A673 (cell line): ENCODE measurements around the gene TCF3. TPM values are rescaled to one million over a fixed set of nuclear protein-coding genes. Genes with fewer than 3 reads are reported as not detected.

ENCODE experiments used
- BruUV-seq: library from RNA; stranded (reverse); fragments of 400-500 nt; replicated peaks from 2 replicates; lab custom pipeline; 2021; lab: Mats Ljungman, UMichigan
- CTCF ChIA-PET: fragments of 300-600 bp; sonication (Branson Sonifier 250); formaldehyde crosslinking; loops from one replicate; lab custom pipeline; 2022; ENCODE audit warnings: antibody characterized with exemption; lab: Charles Lee
- POLR2A ChIA-PET: fragments of 300-600 bp; sonication (Branson Sonifier 250); formaldehyde crosslinking; loops from one replicate; lab custom pipeline; 2022; ENCODE audit warnings: antibody characterized with exemption; ENCODE audit not compliant: low non-redundant PET; lab: Charles Lee
- DNase-seq: peaks from one replicate; pipeline ENCODE4 v3.0.0-alpha.2; 2015; ENCODE audit warnings: low spot score
- H3K27ac ChIP-seq: fragments of 200-600 bp; sonication (generic); 2 replicates; pipeline ENCODE4 v1.5.1; 2016; ENCODE audit warnings: mixed run types, low read depth, mild to moderate bottlenecking, mixed read lengths, antibody characterized with exemption, low read length; ENCODE audit not compliant: poor library complexity, severe bottlenecking
- H3K27me3 ChIP-seq: fragments of 200-600 bp; sonication (generic); replicated peaks from 2 replicates; pipeline ENCODE4 v1.6.1; 2017; ENCODE audit warnings: mixed run types, low read depth, mild to moderate bottlenecking, mixed read lengths, antibody characterized with exemption, low read length; ENCODE audit not compliant: insufficient read depth, poor library complexity
- H3K36me3 ChIP-seq: fragments of 200-600 bp; sonication (generic); 2 replicates; pipeline ENCODE4 v1.6.1; 2016; ENCODE audit warnings: mixed run types, mild to moderate bottlenecking, mixed read lengths, antibody characterized with exemption, low read length; ENCODE audit not compliant: insufficient read depth, poor library complexity, severe bottlenecking
- H3K4me1 ChIP-seq: fragments of 200-600 bp; sonication (generic); 2 replicates; pipeline ENCODE4 v1.6.1; 2017; ENCODE audit warnings: mixed run types, mild to moderate bottlenecking, mixed read lengths, antibody characterized with exemption, low read length; ENCODE audit not compliant: insufficient read depth, poor library complexity, severe bottlenecking
- H3K4me3 ChIP-seq: fragments of 200-600 bp; sonication (generic); 2 replicates; pipeline ENCODE4 v1.5.1; 2016; ENCODE audit warnings: low read depth, mixed run types, mild to moderate bottlenecking, mixed read lengths, low read length; ENCODE audit not compliant: poor library complexity, severe bottlenecking
- H3K9me3 ChIP-seq: fragments of 200-600 bp; sonication (generic); 2 replicates; pipeline ENCODE4 v1.6.1; 2016; ENCODE audit warnings: mixed run types, low read depth, mild to moderate bottlenecking, mixed read lengths, antibody characterized with exemption, low read length; ENCODE audit not compliant: poor library complexity, severe bottlenecking
- CTCF ChIP-seq: fragments of 300-800, 200-600 bp; sonication (generic); conservative IDR thresholded peaks from 2 replicates; pipeline ENCODE4 v1.5.1; 2017; ENCODE audit warnings: low read depth, mild to moderate bottlenecking, antibody characterized with exemption, low read length, moderate library complexity, mixed read lengths
- EZH2 ChIP-seq: fragments of 200-600 bp; sonication (generic); IDR thresholded peaks from 2 replicates; pipeline ENCODE4 v1.6.1; 2017; ENCODE audit warnings: borderline replicate concordance, low read depth, mild to moderate bottlenecking, mixed read lengths, antibody characterized with exemption, low read length; ENCODE audit not compliant: poor library complexity, severe bottlenecking
- intact Hi-C: fragments of 100-400 bp; cut with micrococcal nuclease; formaldehyde crosslinking; loops from one replicate; pipeline ENCODE4 v1.10.0; 2022; ENCODE audit not compliant: unreplicated experiment
- total RNA-seq: library from RNA; stranded (reverse); gene quantifications from 2 replicates; pipeline ENCODE4 v1.2.3, GENCODE V29; 2021

TCF3 gene
- total RNA-seq, 1 experiment from 2014 or later = 333 TPM

GRCh38 chr19:1680976-1681375, 28.6 kb upstream of the TCF3 start:
- H3K9me3 ChIP-seq = no peaks in the 10 kb centered on the region

GRCh38 chr19:1678073-1678472, 25.7 kb upstream of the TCF3 start:
- Histone ChIP-seq H3K4me1 (peaks cover 4% of the 10 kb centered on the region), H3K27me3 (no peaks in the 10 kb centered on the region), H3K36me3 (no peaks in the 10 kb centered on the region), H3K27ac (no peak overlapping the region), H3K4me3 (no peak overlapping the region), H3K9me3 (no peaks in the 10 kb centered on the region)
- TF ChIP-seq CTCF (no peak), EZH2 (no peak)
- DNase-seq = no peak
- POLR2A ChIA-PET = no interaction called here
- no TSS peak for BruUV-seq
- CTCF ChIA-PET = no interaction called here
- intact Hi-C loops = no loop called here

More at GRCh38 chr19:1680976-1681375, 28.6 kb upstream of the TCF3 start:
- BruUV-seq = no TSS peak
- no peak for DNase-seq
- ChIA-PET POLR2A (no interaction called here), CTCF (no interaction called here)
- H3K27me3 ChIP-seq = peaks cover 19% of the 10 kb centered on the region
- H3K36me3 ChIP-seq = no peaks in the 10 kb centered on the region
- peaks cover 2% of the 10 kb centered on the region for H3K4me1 ChIP-seq
- no peak overlapping the region for H3K27ac ChIP-seq
- no peak overlapping the region for H3K4me3 ChIP-seq
- intact Hi-C loops = no loop called here
- TF ChIP-seq EZH2 (no peak), CTCF (no peak)

GRCh38 chr19:1676351-1677266, 24.2 kb upstream of the TCF3 start:
- no TSS peak for BruUV-seq
- TF ChIP-seq CTCF (no peak), EZH2 (no peak)
- DNase-seq = no peak
- no peak overlapping the region for H3K27ac ChIP-seq
- H3K27me3 ChIP-seq = no peaks in the 10 kb centered on the region
- intact Hi-C loops = no loop called here
- POLR2A ChIA-PET = no interaction called here
- peak overlapping the region; percentile 48 for H3K4me3 ChIP-seq
- CTCF ChIA-PET = no interaction called here
- H3K36me3 ChIP-seq = no peaks in the 10 kb centered on the region
- peaks cover 8% of the 10 kb centered on the region for H3K4me1 ChIP-seq
- no peaks in the 10 kb centered on the region for H3K9me3 ChIP-seq
